Glomerular endothelial cell (primary cell): ENCODE measurements around the gene DHH. TPM values are rescaled to one million over a fixed set of nuclear protein-coding genes. Genes with fewer than 3 reads are reported as not detected.

Experiments
- total RNA-seq: library from RNA; depleted of rRNA; stranded (reverse); fragments of >200 nt; gene quantifications from 2 replicates; pipeline ENCODE4 v1.2.3, GENCODE V29; 2015

DHH gene
- total RNA-seq, 1 donor from 2014 or later = 0.29 TPM

Other genes with a start within 250 kb of the DHH start
- gene DDX23, start 242.6 kb downstream of the DHH start, total RNA-seq = 57.2 and 62.1 TPM in 2 replicates
- 4.7 and 14.9 TPM in 2 replicates for gene RND1, start 228.9 kb downstream of the DHH start, total RNA-seq
- 16.1 and 29.7 TPM in 2 replicates for gene FKBP11, start 169.3 kb downstream of the DHH start, total RNA-seq
- gene ARF3, start 137.3 kb downstream of the DHH start, total RNA-seq = 108 TPM in 2 replicates
- gene WNT10B, start 123.1 kb downstream of the DHH start, total RNA-seq = not detected in 2 replicates
- gene WNT1, start 116.5 kb downstream of the DHH start, total RNA-seq = not detected in 2 replicates
- 0.10 and 0.12 TPM in 2 replicates for gene DDN, start 95.4 kb downstream of the DHH start, total RNA-seq
- gene PRKAG1, start 76.0 kb downstream of the DHH start, total RNA-seq = 48.6 and 56.5 TPM in 2 replicates
- 89.2 and 117 TPM in 2 replicates for gene KMT2D, start 34.0 kb downstream of the DHH start, total RNA-seq
- 1.7 and 2.3 TPM in 2 replicates for gene RHEBL1, start 24.8 kb downstream of the DHH start, total RNA-seq
- 60.8 and 73.5 TPM in 2 replicates for gene LMBR1L, start 16.0 kb upstream of the DHH start, total RNA-seq
- 1,215 and 1,250 TPM in 2 replicates for gene TUBA1B, start 36.6 kb upstream of the DHH start, total RNA-seq
- gene TUBA1A, start 94.3 kb upstream of the DHH start, total RNA-seq = 1,256 and 1,548 TPM in 2 replicates
- gene TUBA1C, start 170.3 kb upstream of the DHH start, total RNA-seq = 522 and 561 TPM in 2 replicates
- 1.5 TPM in 1 of 2 replicates, not detected in the other for gene PRPH, start 200.3 kb upstream of the DHH start, total RNA-seq
- 4.7 and 11.4 TPM in 2 replicates for gene TROAP, start 228.5 kb upstream of the DHH start, total RNA-seq
- gene C1QL4, start 242.4 kb upstream of the DHH start, total RNA-seq = not detected in 2 replicates